OCI-LY7 (cell line): Measurements from ENCODE around the gene MLKL. TPM values are rescaled to one million over a fixed set of nuclear protein-coding genes. Genes with fewer than 3 reads are reported as not detected.

ENCODE experiments used
- BruUV-seq: library from RNA; stranded (reverse); fragments of 400-500 nt; replicated peaks from 2 replicates; lab custom pipeline; 2021; lab: Mats Ljungman, UMichigan
- CTCF ChIA-PET: fragments of 300-600 bp; sonication (Branson Sonifier 250); formaldehyde crosslinking; loops from one replicate; lab custom pipeline; 2022; ENCODE audit warnings: antibody characterized with exemption; ENCODE audit not compliant: unreplicated experiment; lab: Charles Lee
- POLR2A ChIA-PET: fragments of 300-600 bp; sonication (Branson Sonifier 250); formaldehyde crosslinking; loops from one replicate; lab custom pipeline; 2022; ENCODE audit warnings: antibody characterized with exemption; lab: Charles Lee
- DNase-seq: peaks from one replicate; pipeline ENCODE4 v3.0.0-alpha.2; 2015; ENCODE audit warnings: low spot score
- H2AFZ ChIP-seq: fragments of 200-600 bp; sonication (generic), shearing (Covaris generic); 2 replicates; pipeline ENCODE4 v1.6.1; 2014; ENCODE audit warnings: mild to moderate bottlenecking, antibody characterized with exemption, low read length, moderate library complexity
- H3K27ac ChIP-seq: fragments of 200-600 bp; sonication (generic); 2 replicates; pipeline ENCODE4 v1.5.1; 2014; ENCODE audit warnings: mixed run types, low read depth, mild to moderate bottlenecking, moderate library complexity, low read length, inconsistent platforms; ENCODE audit not compliant: poor library complexity, severe bottlenecking
- H3K36me3 ChIP-seq: fragments of 200-600 bp; sonication (generic); 2 replicates; pipeline ENCODE4 v1.6.1; 2014; ENCODE audit warnings: mild to moderate bottlenecking, antibody characterized with exemption, low read length, moderate library complexity, mixed read lengths; ENCODE audit not compliant: insufficient read depth
- H3K4me1 ChIP-seq: fragments of 200-600 bp; sonication (generic); 2 replicates; pipeline ENCODE4 v1.5.1; 2014; ENCODE audit warnings: mild to moderate bottlenecking, low read length; ENCODE audit not compliant: insufficient read depth, poor library complexity, severe bottlenecking
- H3K4me2 ChIP-seq: fragments of 200-600 bp; sonication (generic); 2 replicates; pipeline ENCODE4 v1.6.1; 2014; ENCODE audit warnings: mild to moderate bottlenecking, low read length
- H3K4me3 ChIP-seq: fragments of 200-600 bp; sonication (generic); 2 replicates; pipeline ENCODE4 v1.5.1; 2014; ENCODE audit warnings: mild to moderate bottlenecking, low read depth, low read length; ENCODE audit not compliant: poor library complexity, severe bottlenecking
- H3K79me2 ChIP-seq: fragments of 200-600 bp; sonication (generic); 2 replicates; pipeline ENCODE4 v1.6.1; 2016; ENCODE audit warnings: low read depth, mild to moderate bottlenecking, low read length, moderate library complexity, mixed read lengths; ENCODE audit not compliant: insufficient read depth
- H3K9me2 ChIP-seq: fragments of 200-600 bp; sonication (generic); 2 replicates; pipeline ENCODE4 v1.6.1; 2016; ENCODE audit warnings: mild to moderate bottlenecking, low read length, mixed read lengths; ENCODE audit not compliant: insufficient read depth
- H3K9me3 ChIP-seq: fragments of 200-600 bp; sonication (generic); 2 replicates; pipeline ENCODE4 v1.6.1; 2014; ENCODE audit warnings: mild to moderate bottlenecking, mixed run types, low read length, mixed read lengths
- H4K20me1 ChIP-seq: fragments of 200-600 bp; sonication (generic); 2 replicates; pipeline ENCODE4 v1.6.1; 2014; ENCODE audit warnings: mild to moderate bottlenecking, antibody characterized with exemption, low read length, moderate library complexity, mixed read lengths; ENCODE audit not compliant: insufficient read depth
- CTCF ChIP-seq: fragments of 200-600 bp; sonication (generic); conservative IDR thresholded peaks from 2 replicates; pipeline ENCODE4 v1.5.1; 2014; ENCODE audit warnings: mild to moderate bottlenecking, antibody characterized with exemption, low read length, moderate library complexity, mixed read lengths
- EZH2phosphoT487 ChIP-seq: fragments of 200-600 bp; sonication (generic); IDR thresholded peaks from 2 replicates; pipeline ENCODE4 v1.6.1; 2018; ENCODE audit warnings: low read depth, borderline replicate concordance, mild to moderate bottlenecking, mixed run types, antibody characterized with exemption, low read length, moderate library complexity, mixed read lengths
- intact Hi-C: fragments of 100-400 bp; cut with micrococcal nuclease; formaldehyde crosslinking; loops from one replicate; pipeline ENCODE4 v1.10.0; 2022; ENCODE audit not compliant: unreplicated experiment
- total RNA-seq, 2 experiments: library from RNA; depleted of rRNA in 1 of 2; stranded (reverse); fragments of >200 nt in 1 of 2; shearing (Covaris generic) in 1 of 2; gene quantifications; 2 replicates each; pipeline ENCODE4 v1.2.3, GENCODE V29; 2014 to 2022

MLKL gene
- total RNA-seq, 2 experiments from 2014 or later = 8.0 to 9.0 TPM

- POLR2A ChIA-PET = interaction anchor here (0.6 to 1.1 kb wide), 2 partner anchors 12 to 37 kb away, joined by 3 to 4 read pairs; no protein-coding TSS in a partner anchor
- TF ChIP-seq CTCF (no peak), EZH2phosphoT487 (no peak)
- no peak overlapping the region for H3K4me2 ChIP-seq
- 0 out of 2 replicates have a peak, but pooled peaks cover 6% of the 10 kb centered on the region for H4K20me1 ChIP-seq
- H3K27ac ChIP-seq = no peak overlapping the region
- no peaks in the 10 kb centered on the region for H3K79me2 ChIP-seq
- no peaks in the 10 kb centered on the region for H3K9me2 ChIP-seq
- CTCF ChIA-PET = no interaction called here
- no peaks in the 10 kb centered on the region for H3K9me3 ChIP-seq
- no TSS peak for BruUV-seq
- peaks cover 100% of the 10 kb centered on the region for H3K36me3 ChIP-seq
- H3K4me1 ChIP-seq = no peaks in the 10 kb centered on the region
- no peak for DNase-seq
- H2AFZ ChIP-seq = no peak overlapping the region
- intact Hi-C loops = no loop called here
- H3K4me3 ChIP-seq = no peak overlapping the region
These were observed 73.8 kb downstream of the MLKL start for GRCh38 chr16:74626741-74627416.

- no peaks in the 10 kb centered on the region for H3K4me1 ChIP-seq
- no TSS peak for BruUV-seq
- H3K4me3 ChIP-seq = no peak overlapping the region
- 0 out of 2 replicates have a peak, but pooled peaks cover 6% of the 10 kb centered on the region for H4K20me1 ChIP-seq
- intact Hi-C loops = no loop called here
- ChIA-PET POLR2A (interaction anchor here (0.6 to 1.1 kb wide), 2 partner anchors 13 to 137 kb away, joined by 3 to 4 read pairs; no protein-coding TSS in a partner anchor), CTCF (interaction anchor here (0.6 kb wide), 1 partner anchor 16 kb away, joined by 3 read pairs; no protein-coding TSS in a partner anchor)
- H3K4me2 ChIP-seq = no peak overlapping the region
- no peaks in the 10 kb centered on the region for H3K79me2 ChIP-seq
- TF ChIP-seq EZH2phosphoT487 = no peak
- TF ChIP-seq CTCF = no peak
- no peak overlapping the region for H2AFZ ChIP-seq
- H3K9me3 ChIP-seq = no peaks in the 10 kb centered on the region
- DNase-seq = no peak
- H3K27ac ChIP-seq = no peak overlapping the region
- H3K9me2 ChIP-seq = no peaks in the 10 kb centered on the region
- H3K36me3 ChIP-seq = peaks cover 100% of the 10 kb centered on the region
These were observed 74.9 kb downstream of the MLKL start for GRCh38 chr16:74625500-74626350.
